ENCODE data around the gene VAV3.

VAV3 gene

DNA sequence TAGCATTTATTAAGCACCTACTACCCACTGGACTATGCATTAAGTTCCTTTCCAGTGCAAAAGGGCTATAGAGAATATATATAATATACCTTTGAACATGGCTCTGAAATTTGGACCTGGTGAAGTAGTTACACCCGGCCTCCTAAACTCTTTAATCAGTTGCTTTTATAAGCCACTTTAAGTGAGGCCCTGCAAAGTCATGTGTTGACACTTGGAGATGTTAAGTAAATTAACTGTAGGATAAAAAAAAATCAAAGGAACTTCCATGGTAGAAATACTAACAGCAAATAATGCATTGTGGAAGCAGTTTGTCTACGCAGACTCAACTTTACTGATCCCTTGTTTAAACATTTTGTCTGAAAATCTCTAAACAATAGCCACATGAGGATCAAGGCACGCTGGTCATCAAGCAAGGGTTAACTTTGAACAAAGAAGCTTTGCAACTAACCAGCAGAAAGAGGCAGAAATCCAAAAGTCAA, 283.9 kb downstream of the VAV3 start:
- H4K20me1 ChIP-seq (ENCODE audit: control insufficient read depth, insufficient read depth, low read depth, low read length) = no peaks in the 10 kb centered on the region
- H3K27ac ChIP-seq (ENCODE audit: low read depth, low read length) = no peak overlapping the region
- peaks cover 7% of the 10 kb centered on the region for H3K4me1 ChIP-seq (ENCODE audit: control insufficient read depth, low read length)
- H3K79me2 ChIP-seq (ENCODE audit: control insufficient read depth, low read length) = no peaks in the 10 kb centered on the region
- TF ChIP-seq EZH2phosphoT487 (IDR thresholded peaks at IDR 0.05; ENCODE audit: borderline replicate concordance, low read length) = no peak
- TF ChIP-seq, protein P1, sequence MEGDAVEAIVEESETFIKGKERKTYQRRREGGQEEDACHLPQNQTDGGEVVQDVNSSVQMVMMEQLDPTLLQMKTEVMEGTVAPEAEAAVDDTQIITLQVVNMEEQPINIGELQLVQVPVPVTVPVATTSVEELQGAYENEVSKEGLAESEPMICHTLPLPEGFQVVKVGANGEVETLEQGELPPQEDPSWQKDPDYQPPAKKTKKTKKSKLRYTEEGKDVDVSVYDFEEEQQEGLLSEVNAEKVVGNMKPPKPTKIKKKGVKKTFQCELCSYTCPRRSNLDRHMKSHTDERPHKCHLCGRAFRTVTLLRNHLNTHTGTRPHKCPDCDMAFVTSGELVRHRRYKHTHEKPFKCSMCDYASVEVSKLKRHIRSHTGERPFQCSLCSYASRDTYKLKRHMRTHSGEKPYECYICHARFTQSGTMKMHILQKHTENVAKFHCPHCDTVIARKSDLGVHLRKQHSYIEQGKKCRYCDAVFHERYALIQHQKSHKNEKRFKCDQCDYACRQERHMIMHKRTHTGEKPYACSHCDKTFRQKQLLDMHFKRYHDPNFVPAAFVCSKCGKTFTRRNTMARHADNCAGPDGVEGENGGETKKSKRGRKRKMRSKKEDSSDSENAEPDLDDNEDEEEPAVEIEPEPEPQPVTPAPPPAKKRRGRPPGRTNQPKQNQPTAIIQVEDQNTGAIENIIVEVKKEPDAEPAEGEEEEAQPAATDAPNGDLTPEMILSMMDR (IDR thresholded peaks at IDR 0.05; ENCODE audit: low read depth, low read length, poor library complexity, severe bottlenecking) = no peak
- H3K27me3 ChIP-seq (ENCODE audit: control insufficient read depth, low read length) = no peaks in the 10 kb centered on the region
- no peaks in the 10 kb centered on the region for H3K9me3 ChIP-seq (ENCODE audit: control insufficient read depth, insufficient read depth, low read length)
- no peaks in the 10 kb centered on the region for H3F3A ChIP-seq (ENCODE audit: control insufficient read depth, insufficient read depth)
- H3K4me3 ChIP-seq (ENCODE audit: low read length) = no peak overlapping the region
- H3K9me2 ChIP-seq (replicated peaks; ENCODE audit: control insufficient read depth, low read length) = no peaks in the 10 kb centered on the region
- no peaks in the 10 kb centered on the region for H3K36me3 ChIP-seq (ENCODE audit: control insufficient read depth, low read length)
- H3K4me2 ChIP-seq (ENCODE audit: low read length) = no peak overlapping the region

GRCh38 chr1:107680579-107680985, 284.4 kb downstream of the VAV3 start:
- TF ChIP-seq EZH2phosphoT487 (IDR thresholded peaks at IDR 0.05; ENCODE audit: borderline replicate concordance, low read length) = no peak
- TF ChIP-seq, protein P1 (IDR thresholded peaks at IDR 0.05; ENCODE audit: low read depth, low read length, poor library complexity, severe bottlenecking) = no peak
- no peaks in the 10 kb centered on the region for H4K20me1 ChIP-seq (ENCODE audit: control insufficient read depth, insufficient read depth, low read depth, low read length)
- H3K4me2 ChIP-seq (ENCODE audit: low read length) = no peak overlapping the region
- H3K79me2 ChIP-seq (ENCODE audit: control insufficient read depth, low read length) = no peaks in the 10 kb centered on the region
- H3K9me2 ChIP-seq (replicated peaks; ENCODE audit: control insufficient read depth, low read length) = no peaks in the 10 kb centered on the region
- no peaks in the 10 kb centered on the region for H3K9me3 ChIP-seq (ENCODE audit: control insufficient read depth, insufficient read depth, low read length)
- no peaks in the 10 kb centered on the region for H3K36me3 ChIP-seq (ENCODE audit: control insufficient read depth, low read length)
- peaks cover 7% of the 10 kb centered on the region for H3K4me1 ChIP-seq (ENCODE audit: control insufficient read depth, low read length)
- H3F3A ChIP-seq (ENCODE audit: control insufficient read depth, insufficient read depth) = no peaks in the 10 kb centered on the region
- H3K4me3 ChIP-seq (ENCODE audit: low read length) = no peak overlapping the region
- no peak overlapping the region for H3K27ac ChIP-seq (ENCODE audit: low read depth, low read length)
- no peaks in the 10 kb centered on the region for H3K27me3 ChIP-seq (ENCODE audit: control insufficient read depth, low read length)

DNA sequence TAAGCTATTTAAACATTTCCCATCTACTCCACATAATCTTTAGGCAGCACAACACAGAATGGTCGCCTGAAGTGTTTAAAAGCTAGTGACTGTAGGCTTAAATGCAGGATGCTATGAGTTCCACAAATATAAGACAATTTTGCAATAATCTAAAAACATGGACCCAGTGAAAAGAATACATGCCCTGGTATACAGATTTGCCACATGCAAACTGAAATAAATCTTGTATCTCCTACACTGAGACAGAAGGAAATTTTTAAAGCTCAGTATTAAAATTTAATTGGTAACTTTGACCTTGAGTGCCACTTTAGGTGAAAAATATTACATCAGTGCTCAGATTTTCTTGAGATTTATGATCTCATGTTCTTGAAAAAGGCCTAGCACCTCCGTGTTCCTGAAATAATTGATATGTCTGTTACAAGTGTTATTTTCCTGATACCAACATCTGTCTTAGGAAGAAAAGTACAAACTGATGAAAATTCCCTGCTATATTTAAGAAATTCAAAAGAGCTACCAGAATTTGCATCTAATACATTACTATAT, 285.5 kb downstream of the VAV3 start:
- no peak overlapping the region for H3K4me2 ChIP-seq (ENCODE audit: low read length)
- H4K20me1 ChIP-seq (ENCODE audit: control insufficient read depth, insufficient read depth, low read depth, low read length) = no peaks in the 10 kb centered on the region
- H3K4me1 ChIP-seq (ENCODE audit: control insufficient read depth, low read length) = peaks cover 7% of the 10 kb centered on the region
- H3K79me2 ChIP-seq (ENCODE audit: control insufficient read depth, low read length) = no peaks in the 10 kb centered on the region
- H3K27me3 ChIP-seq (ENCODE audit: control insufficient read depth, low read length) = no peaks in the 10 kb centered on the region
- no peaks in the 10 kb centered on the region for H3K9me2 ChIP-seq (replicated peaks; ENCODE audit: control insufficient read depth, low read length)
- H3F3A ChIP-seq (ENCODE audit: control insufficient read depth, insufficient read depth) = no peaks in the 10 kb centered on the region
- no peaks in the 10 kb centered on the region for H3K9me3 ChIP-seq (ENCODE audit: control insufficient read depth, insufficient read depth, low read length)
- H3K27ac ChIP-seq (ENCODE audit: low read depth, low read length) = no peak overlapping the region
- TF ChIP-seq EZH2phosphoT487 (IDR thresholded peaks at IDR 0.05; ENCODE audit: borderline replicate concordance, low read length) = no peak
- TF ChIP-seq, protein P1 (IDR thresholded peaks at IDR 0.05; ENCODE audit: low read depth, low read length, poor library complexity, severe bottlenecking) = no peak
- no peak overlapping the region for H3K4me3 ChIP-seq (ENCODE audit: low read length)
- H3K36me3 ChIP-seq (ENCODE audit: control insufficient read depth, low read length) = no peaks in the 10 kb centered on the region
